Gastroesophageal sphincter (tissue), 3 donors: ENCODE measurements around the gene MAP3K15.

ENCODE experiments used
- CTCF ChIP-seq, 4 experiments: fragments of 200-600 bp in 2 of 4; fragments of 450-650 bp in 2 of 4; sonication (generic) in 1 of 4; IDR thresholded peaks; one replicate each; pipeline ENCODE4 v1.5.1; 2017 to 2019; ENCODE audit warnings: antibody characterized with exemption in 4 of 4, mild to moderate bottlenecking in 2 of 4, moderate library complexity in 2 of 4
- POLR2A ChIP-seq, 2 donors: fragments of 450-650 bp; IDR thresholded peaks; one replicate each; pipeline ENCODE4 v1.6.1; 2017; ENCODE audit warnings: antibody characterized with exemption in 2 of 2, mild to moderate bottlenecking in 2 of 2, moderate library complexity in 1 of 2

GRCh38 chrX:19332983-19333382 is 182.3 kb downstream of the MAP3K15 start:
- TF ChIP-seq CTCF (IDR thresholded peaks at IDR 0.05) (no peak), POLR2A (IDR thresholded peaks at IDR 0.05) (no peak)
